Neural cell (in vitro differentiated cells): Measurements from ENCODE around the gene PRDX4. TPM values are rescaled to one million over a fixed set of nuclear protein-coding genes. Genes with fewer than 3 reads are reported as not detected.
"Not testable (repeated sequence)": the region's sequence is repeated elsewhere in the genome, so short reads cannot be mapped to it uniquely, and the experiment has no call there.

Experiments used
- H2AFZ ChIP-seq: fragments of 200-600, 300-800 bp; sonication (generic), shearing (Covaris generic); 2 replicates; pipeline ENCODE4 v1.6.0; 2014; ENCODE audit warnings: low read depth, mild to moderate bottlenecking, antibody characterized with exemption, low read length, moderate library complexity
- H3F3A ChIP-seq: fragments of 200-600 bp; shearing (Covaris generic); 2 replicates; pipeline ENCODE4 v1.6.1; 2016; ENCODE audit warnings: mild to moderate bottlenecking, moderate library complexity, mixed read lengths, antibody characterized with exemption, low read length; ENCODE audit not compliant: insufficient read depth, poor library complexity, severe bottlenecking
- H3K27ac ChIP-seq: fragments of 200-600, 300-800 bp; sonication (generic), shearing (Covaris generic); 2 replicates; pipeline ENCODE4 v1.5.1; 2014; ENCODE audit warnings: mild to moderate bottlenecking, low read length, moderate library complexity
- H3K27me3 ChIP-seq: fragments of 300-800, 200-600 bp; sonication (generic), shearing (Covaris generic); 2 replicates; pipeline ENCODE4 v1.6.0; 2014; ENCODE audit warnings: mild to moderate bottlenecking, low read depth, low read length, moderate library complexity; ENCODE audit not compliant: insufficient read depth
- H3K36me3 ChIP-seq: fragments of 300-800, 200-600 bp; sonication (generic), shearing (Covaris generic); 2 replicates; pipeline ENCODE4 v1.5.1; 2014; ENCODE audit warnings: mild to moderate bottlenecking, antibody characterized with exemption, low read length, moderate library complexity; ENCODE audit not compliant: insufficient read depth
- H3K4me2 ChIP-seq: fragments of 300-800, 200-600 bp; sonication (generic), shearing (Covaris generic); 2 replicates; pipeline ENCODE4 v1.6.0; 2014; ENCODE audit warnings: mild to moderate bottlenecking, low read length
- H3K4me3 ChIP-seq: fragments of 300-800, 200-600 bp; sonication (generic), shearing (Covaris generic); 2 replicates; pipeline ENCODE4 v1.5.1; 2014; ENCODE audit warnings: mild to moderate bottlenecking, low read length, moderate library complexity
- H3K79me2 ChIP-seq: fragments of 200-600 bp; shearing (Covaris generic); replicated peaks from 2 replicates; pipeline ENCODE4 v1.6.0; 2014; ENCODE audit warnings: mild to moderate bottlenecking, low read length, moderate library complexity; ENCODE audit not compliant: insufficient read depth
- H3K9ac ChIP-seq: fragments of 300-800, 200-600 bp; sonication (generic), shearing (Covaris generic); 2 replicates; pipeline ENCODE4 v1.6.1; 2016; ENCODE audit warnings: mild to moderate bottlenecking, low read length, mixed read lengths
- H3K9me2 ChIP-seq: fragments of 200-600 bp; shearing (Covaris generic); 2 replicates; pipeline ENCODE4 v1.6.1; 2016; ENCODE audit warnings: mild to moderate bottlenecking, low read length, mixed read lengths; ENCODE audit not compliant: insufficient read depth
- H3K9me3 ChIP-seq: fragments of 200-600, 300-800 bp; sonication (generic), shearing (Covaris generic); 2 replicates; pipeline ENCODE4 v1.6.1; 2016; ENCODE audit warnings: mild to moderate bottlenecking, mixed run types, low read length, moderate library complexity, mixed read lengths
- H4K20me1 ChIP-seq: fragments of 200-600 bp; shearing (Covaris generic); 2 replicates; pipeline ENCODE4 v1.6.1; 2016; ENCODE audit warnings: mild to moderate bottlenecking, mixed run types; ENCODE audit not compliant: insufficient read depth
- CTCF ChIP-seq: fragments of 450-650 bp; IDR thresholded peaks from 2 replicates; pipeline ENCODE4 v1.5.1; 2014; ENCODE audit warnings: antibody characterized with exemption, mild to moderate bottlenecking, moderate library complexity; ENCODE audit not compliant: poor library complexity, severe bottlenecking
- EP300 ChIP-seq: fragments of 450-650 bp; conservative IDR thresholded peaks from 2 replicates; pipeline ENCODE4 v1.6.1; 2014; ENCODE audit warnings: antibody characterized with exemption, mild to moderate bottlenecking, moderate library complexity; ENCODE audit not compliant: poor library complexity, severe bottlenecking
- EZH2 ChIP-seq: fragments of 200-600, 300-800 bp; shearing (Covaris generic), sonication (generic); IDR thresholded peaks from 2 replicates; pipeline ENCODE4 v1.6.1; 2014; ENCODE audit warnings: antibody characterized with exemption, low read length, borderline replicate concordance, mild to moderate bottlenecking; ENCODE audit not compliant: insufficient read depth, poor library complexity, severe bottlenecking
- MXI1 ChIP-seq: fragments of 450-650 bp; conservative IDR thresholded peaks from 2 replicates; pipeline ENCODE4 v1.6.1; 2014; ENCODE audit warnings: antibody characterized with exemption, mild to moderate bottlenecking; ENCODE audit not compliant: poor library complexity, severe bottlenecking
- POLR2AphosphoS5 ChIP-seq: IDR thresholded peaks from 2 replicates; pipeline ENCODE4 v1.6.1; 2012
- RAD21 ChIP-seq: fragments of 450-650 bp; conservative IDR thresholded peaks from 2 replicates; pipeline ENCODE4 v1.6.1; 2014; ENCODE audit warnings: antibody characterized with exemption, mild to moderate bottlenecking, moderate library complexity
- SMC3 ChIP-seq: fragments of 450-650 bp; conservative IDR thresholded peaks from 2 replicates; pipeline ENCODE4 v1.6.1; 2014; ENCODE audit warnings: antibody characterized with exemption, mild to moderate bottlenecking, moderate library complexity; ENCODE audit not compliant: poor library complexity
- TAF1 ChIP-seq: IDR thresholded peaks from 2 replicates; pipeline ENCODE4 v1.6.1; 2012; ENCODE audit warnings: low read depth
- polyA plus RNA-seq: library from polyadenylated mRNA; depleted of rRNA; stranded (reverse); fragments of >200 nt; gene quantifications from 2 replicates; pipeline ENCODE4 v1.2.3, GENCODE V29; 2014
- TF ChIP-seq, protein P1 (sequence below): IDR thresholded peaks from 2 replicates; pipeline ENCODE4 v1.6.1; 2012; ENCODE audit warnings: borderline replicate concordance

PRDX4 gene
- polyA plus RNA-seq, 1 donor from 2014 or later, result 83.2 TPM

GRCh38 chrX:23670528-23670927, 3.2 kb downstream of the PRDX4 start:
- Histone ChIP-seq H3K27ac (no peak overlapping the region), H3K36me3 (no peaks in the 10 kb centered on the region), H3K27me3 (no peaks in the 10 kb centered on the region), H3K9ac (no peak overlapping the region), H3K79me2 (no peaks in the 10 kb centered on the region), H3K4me3 (no peak overlapping the region), H3F3A (no peaks in the 10 kb centered on the region), H3K4me2 (no peak overlapping the region), H4K20me1 (no peaks in the 10 kb centered on the region), H2AFZ (no peak overlapping the region), H3K9me2 (no peaks in the 10 kb centered on the region), H3K9me3 (no peaks in the 10 kb centered on the region)
- TF ChIP-seq POLR2AphosphoS5 (no peak), EP300 (no peak), TAF1 (no peak), RAD21 (no peak), MXI1 (no peak), SMC3 (no peak), CTCF (no peak), EZH2 (no peak)
- TF ChIP-seq, protein P1, sequence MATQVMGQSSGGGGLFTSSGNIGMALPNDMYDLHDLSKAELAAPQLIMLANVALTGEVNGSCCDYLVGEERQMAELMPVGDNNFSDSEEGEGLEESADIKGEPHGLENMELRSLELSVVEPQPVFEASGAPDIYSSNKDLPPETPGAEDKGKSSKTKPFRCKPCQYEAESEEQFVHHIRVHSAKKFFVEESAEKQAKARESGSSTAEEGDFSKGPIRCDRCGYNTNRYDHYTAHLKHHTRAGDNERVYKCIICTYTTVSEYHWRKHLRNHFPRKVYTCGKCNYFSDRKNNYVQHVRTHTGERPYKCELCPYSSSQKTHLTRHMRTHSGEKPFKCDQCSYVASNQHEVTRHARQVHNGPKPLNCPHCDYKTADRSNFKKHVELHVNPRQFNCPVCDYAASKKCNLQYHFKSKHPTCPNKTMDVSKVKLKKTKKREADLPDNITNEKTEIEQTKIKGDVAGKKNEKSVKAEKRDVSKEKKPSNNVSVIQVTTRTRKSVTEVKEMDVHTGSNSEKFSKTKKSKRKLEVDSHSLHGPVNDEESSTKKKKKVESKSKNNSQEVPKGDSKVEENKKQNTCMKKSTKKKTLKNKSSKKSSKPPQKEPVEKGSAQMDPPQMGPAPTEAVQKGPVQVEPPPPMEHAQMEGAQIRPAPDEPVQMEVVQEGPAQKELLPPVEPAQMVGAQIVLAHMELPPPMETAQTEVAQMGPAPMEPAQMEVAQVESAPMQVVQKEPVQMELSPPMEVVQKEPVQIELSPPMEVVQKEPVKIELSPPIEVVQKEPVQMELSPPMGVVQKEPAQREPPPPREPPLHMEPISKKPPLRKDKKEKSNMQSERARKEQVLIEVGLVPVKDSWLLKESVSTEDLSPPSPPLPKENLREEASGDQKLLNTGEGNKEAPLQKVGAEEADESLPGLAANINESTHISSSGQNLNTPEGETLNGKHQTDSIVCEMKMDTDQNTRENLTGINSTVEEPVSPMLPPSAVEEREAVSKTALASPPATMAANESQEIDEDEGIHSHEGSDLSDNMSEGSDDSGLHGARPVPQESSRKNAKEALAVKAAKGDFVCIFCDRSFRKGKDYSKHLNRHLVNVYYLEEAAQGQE, result no peak

- H3K79me2 ChIP-seq, result no peaks in the 10 kb centered on the region
- no peak overlapping the region for H3K4me2 ChIP-seq
- no peak overlapping the region for H3K27ac ChIP-seq
- H3K9ac ChIP-seq, result no peak overlapping the region
- TF ChIP-seq EP300, result no peak
- no peak for TF ChIP-seq RAD21
- no peak for TF ChIP-seq CTCF
- no peak for TF ChIP-seq SMC3
- TF ChIP-seq, protein P1, result no peak
- no peak for TF ChIP-seq POLR2AphosphoS5
- no peak for TF ChIP-seq TAF1
- TF ChIP-seq EZH2, result no peak
- no peak for TF ChIP-seq MXI1
- no peaks in the 10 kb centered on the region for H4K20me1 ChIP-seq
- H3K27me3 ChIP-seq, result no peaks in the 10 kb centered on the region
- H2AFZ ChIP-seq, result no peak overlapping the region
- no peak overlapping the region for H3K4me3 ChIP-seq
- H3K36me3 ChIP-seq, result no peaks in the 10 kb centered on the region
- no peaks in the 10 kb centered on the region for H3F3A ChIP-seq
- H3K9me2 ChIP-seq, result no peaks in the 10 kb centered on the region
- no peaks in the 10 kb centered on the region for H3K9me3 ChIP-seq
Observed at GRCh38 chrX:23673108-23673507, 5.8 kb downstream of the PRDX4 start.

- H3F3A ChIP-seq, H3K4me2 ChIP-seq, H3K27me3 ChIP-seq, H3K79me2 ChIP-seq, H3K9me3 ChIP-seq, H4K20me1 ChIP-seq, H3K4me3 ChIP-seq, H2AFZ ChIP-seq, H3K9ac ChIP-seq, H3K9me2 ChIP-seq, H3K36me3 ChIP-seq, H3K27ac ChIP-seq: not testable (repeated sequence)
Observed at GRCh38 chrX:23676486-23676885, 9.2 kb downstream of the PRDX4 start.
